Tibial nerve (tissue), 3 donors: Measurements from ENCODE around the gene TNN.

Source experiments
- POLR2A ChIP-seq, 2 donors: fragments of 450-650 bp; IDR thresholded peaks; one replicate each; pipeline ENCODE4 v1.6.1; 2017; ENCODE audit warnings: antibody characterized with exemption in 2 of 2, mild to moderate bottlenecking in 2 of 2, moderate library complexity in 2 of 2
- TF ChIP-seq, protein P1 (sequence below), 5 experiments: fragments of 200-600 bp in 3 of 5; fragments of 450-650 bp in 2 of 5; sonication (generic) in 3 of 5; IDR thresholded peaks; one replicate each; pipeline ENCODE4 v1.5.1; 2016 to 2019; ENCODE audit warnings: antibody characterized with exemption in 5 of 5, mild to moderate bottlenecking in 3 of 5, moderate library complexity in 2 of 5

- TF ChIP-seq, protein P1, sequence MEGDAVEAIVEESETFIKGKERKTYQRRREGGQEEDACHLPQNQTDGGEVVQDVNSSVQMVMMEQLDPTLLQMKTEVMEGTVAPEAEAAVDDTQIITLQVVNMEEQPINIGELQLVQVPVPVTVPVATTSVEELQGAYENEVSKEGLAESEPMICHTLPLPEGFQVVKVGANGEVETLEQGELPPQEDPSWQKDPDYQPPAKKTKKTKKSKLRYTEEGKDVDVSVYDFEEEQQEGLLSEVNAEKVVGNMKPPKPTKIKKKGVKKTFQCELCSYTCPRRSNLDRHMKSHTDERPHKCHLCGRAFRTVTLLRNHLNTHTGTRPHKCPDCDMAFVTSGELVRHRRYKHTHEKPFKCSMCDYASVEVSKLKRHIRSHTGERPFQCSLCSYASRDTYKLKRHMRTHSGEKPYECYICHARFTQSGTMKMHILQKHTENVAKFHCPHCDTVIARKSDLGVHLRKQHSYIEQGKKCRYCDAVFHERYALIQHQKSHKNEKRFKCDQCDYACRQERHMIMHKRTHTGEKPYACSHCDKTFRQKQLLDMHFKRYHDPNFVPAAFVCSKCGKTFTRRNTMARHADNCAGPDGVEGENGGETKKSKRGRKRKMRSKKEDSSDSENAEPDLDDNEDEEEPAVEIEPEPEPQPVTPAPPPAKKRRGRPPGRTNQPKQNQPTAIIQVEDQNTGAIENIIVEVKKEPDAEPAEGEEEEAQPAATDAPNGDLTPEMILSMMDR (IDR thresholded peaks at IDR 0.05) = no peak
- TF ChIP-seq POLR2A (IDR thresholded peaks at IDR 0.05) = no peak
Measured at GRCh38 chr1:175071276-175071943, 3.8 kb downstream of the TNN start.
